ENCODE measurements around the gene DENND10.
A peak's percentile ranks its signal among the peaks of the same experiment; 100 is the strongest.
"Not testable (repeated sequence)": the region's sequence is repeated elsewhere in the genome, so short reads cannot be mapped to it uniquely, and the experiment has no call there.

Gene DENND10

DNA sequence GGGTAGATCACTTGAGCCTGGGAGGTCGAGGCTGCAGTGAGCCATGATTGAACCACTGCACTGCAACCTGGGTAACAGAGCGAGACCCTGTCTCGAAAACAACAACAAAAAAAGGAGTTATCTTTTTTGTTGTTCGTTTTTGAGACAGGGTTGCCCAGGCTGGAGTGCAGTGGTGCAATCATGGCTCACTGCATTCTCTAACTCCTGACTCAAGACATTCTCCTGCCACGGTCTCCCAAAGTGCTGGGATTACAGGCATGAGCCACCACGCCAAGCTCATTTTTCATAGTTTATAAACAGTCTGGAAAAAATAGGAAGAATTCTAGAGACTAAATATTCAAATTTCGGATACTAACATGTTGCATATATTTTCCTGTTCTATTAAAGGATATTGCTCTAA, 32.2 kb downstream of the DENND10 start:
- DNase-seq (ENCODE audit: extremely low read depth, low read depth) = no peak
- TF ChIP-seq, protein P1, sequence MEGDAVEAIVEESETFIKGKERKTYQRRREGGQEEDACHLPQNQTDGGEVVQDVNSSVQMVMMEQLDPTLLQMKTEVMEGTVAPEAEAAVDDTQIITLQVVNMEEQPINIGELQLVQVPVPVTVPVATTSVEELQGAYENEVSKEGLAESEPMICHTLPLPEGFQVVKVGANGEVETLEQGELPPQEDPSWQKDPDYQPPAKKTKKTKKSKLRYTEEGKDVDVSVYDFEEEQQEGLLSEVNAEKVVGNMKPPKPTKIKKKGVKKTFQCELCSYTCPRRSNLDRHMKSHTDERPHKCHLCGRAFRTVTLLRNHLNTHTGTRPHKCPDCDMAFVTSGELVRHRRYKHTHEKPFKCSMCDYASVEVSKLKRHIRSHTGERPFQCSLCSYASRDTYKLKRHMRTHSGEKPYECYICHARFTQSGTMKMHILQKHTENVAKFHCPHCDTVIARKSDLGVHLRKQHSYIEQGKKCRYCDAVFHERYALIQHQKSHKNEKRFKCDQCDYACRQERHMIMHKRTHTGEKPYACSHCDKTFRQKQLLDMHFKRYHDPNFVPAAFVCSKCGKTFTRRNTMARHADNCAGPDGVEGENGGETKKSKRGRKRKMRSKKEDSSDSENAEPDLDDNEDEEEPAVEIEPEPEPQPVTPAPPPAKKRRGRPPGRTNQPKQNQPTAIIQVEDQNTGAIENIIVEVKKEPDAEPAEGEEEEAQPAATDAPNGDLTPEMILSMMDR (IDR thresholded peaks at IDR 0.05; ENCODE audit: low read depth, low read length) = no peak

DNA sequence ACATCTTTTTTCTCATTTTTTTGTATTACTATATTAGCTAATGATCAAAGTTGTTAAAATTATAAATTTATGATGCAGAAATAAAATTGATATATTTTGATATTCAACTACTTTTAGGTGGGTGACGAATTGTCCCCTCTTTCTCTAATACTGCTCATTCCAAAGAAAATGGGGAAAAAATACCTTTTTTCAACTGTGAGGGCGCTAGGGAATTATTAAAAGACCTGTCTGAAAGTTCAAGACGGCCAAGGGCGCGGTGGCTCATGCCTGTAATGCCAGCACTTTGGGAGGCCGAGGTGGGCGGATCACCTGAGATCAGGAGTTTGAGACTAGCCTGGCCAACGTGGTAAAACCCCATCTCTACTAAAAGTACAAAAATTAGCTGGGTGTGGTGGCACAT, 34.0 kb downstream of the DENND10 start:
- not testable (repeated sequence) for DNase-seq (ENCODE audit: extremely low read depth, low read depth)

DNA sequence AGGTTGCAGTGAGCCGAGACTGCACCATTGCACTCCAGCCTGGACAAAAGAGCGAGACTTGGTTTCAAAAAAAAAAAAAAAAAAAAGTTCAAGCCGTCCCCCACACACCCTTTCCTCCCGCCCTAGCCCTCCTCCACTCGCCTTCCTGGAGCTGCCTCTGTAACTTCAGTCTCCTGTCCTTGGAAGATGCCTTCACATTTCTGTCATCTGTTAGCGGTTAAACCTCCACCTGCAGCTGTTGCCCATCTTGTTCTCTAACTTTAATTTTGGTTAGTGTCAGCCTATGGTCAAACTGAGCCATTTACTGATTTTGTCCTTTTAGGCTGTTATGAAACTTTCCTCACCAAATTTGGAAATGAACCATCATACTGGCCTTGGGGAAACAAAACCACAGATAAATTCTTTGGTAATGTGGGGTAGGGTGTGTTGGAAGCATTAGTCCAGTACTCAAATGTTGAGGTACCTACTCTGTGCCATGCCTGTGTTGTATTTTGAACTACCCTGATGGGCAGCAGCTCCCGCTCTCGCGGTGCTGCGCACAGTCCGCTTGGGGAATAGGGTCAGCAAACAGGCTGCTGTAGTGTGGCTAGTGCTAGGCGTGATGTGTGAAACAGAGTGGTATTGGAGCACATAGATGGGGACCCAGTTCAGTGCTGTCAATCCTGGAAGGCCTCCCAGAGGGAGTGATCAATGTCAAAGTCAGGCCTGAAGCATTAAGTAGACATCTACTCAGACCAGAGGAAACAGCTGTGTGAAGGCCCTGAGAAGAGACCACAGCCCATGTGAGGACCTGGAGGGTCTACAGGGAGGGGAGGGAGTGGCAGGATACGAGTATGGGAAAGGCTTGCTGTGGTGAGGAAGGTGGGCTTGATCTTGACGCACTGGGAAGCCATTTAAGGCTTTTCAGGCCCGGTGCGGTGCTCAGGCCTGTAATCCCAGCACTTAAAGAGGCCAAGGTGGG, 34.7 kb downstream of the DENND10 start:
- TF ChIP-seq, protein P1 (IDR thresholded peaks at IDR 0.05; ENCODE audit: low read depth, low read length) = no peak
- DNase-seq (ENCODE audit: extremely low read depth, low read depth) = no peak

DNA sequence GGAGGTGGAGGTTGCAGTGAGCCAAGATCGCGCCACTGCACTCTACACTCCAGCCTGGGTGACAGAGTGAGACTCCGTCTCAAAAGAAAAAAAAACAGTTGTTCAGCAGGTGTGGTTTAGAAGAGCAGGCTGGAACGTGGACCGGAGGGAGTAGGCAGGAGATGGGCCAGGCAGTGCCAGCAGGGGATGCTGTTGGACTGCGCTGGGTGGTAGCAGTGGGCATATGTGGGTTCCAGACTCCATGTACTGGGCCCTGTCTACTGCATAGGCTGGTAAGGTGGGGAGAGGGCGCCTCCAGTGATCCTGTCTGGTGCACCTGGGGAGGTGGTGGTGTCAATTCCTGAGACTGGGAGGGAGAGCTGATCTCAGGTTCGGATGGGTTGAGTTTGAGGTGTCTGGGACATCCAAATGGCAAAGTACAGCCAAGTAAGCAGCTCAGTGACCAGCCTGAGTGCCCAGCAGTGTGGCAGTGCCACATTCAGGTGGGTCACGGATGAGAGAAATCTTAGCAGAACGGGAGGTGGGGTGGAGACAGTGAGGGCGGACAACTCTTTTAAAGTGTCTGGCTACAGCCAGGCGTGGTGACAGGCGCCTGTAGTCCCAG, 35.7 kb downstream of the DENND10 start:
- TF ChIP-seq, protein P1 (IDR thresholded peaks at IDR 0.05; ENCODE audit: low read depth, low read length) = peak; percentile 53
- no peak for DNase-seq (ENCODE audit: extremely low read depth, low read depth)

DNA sequence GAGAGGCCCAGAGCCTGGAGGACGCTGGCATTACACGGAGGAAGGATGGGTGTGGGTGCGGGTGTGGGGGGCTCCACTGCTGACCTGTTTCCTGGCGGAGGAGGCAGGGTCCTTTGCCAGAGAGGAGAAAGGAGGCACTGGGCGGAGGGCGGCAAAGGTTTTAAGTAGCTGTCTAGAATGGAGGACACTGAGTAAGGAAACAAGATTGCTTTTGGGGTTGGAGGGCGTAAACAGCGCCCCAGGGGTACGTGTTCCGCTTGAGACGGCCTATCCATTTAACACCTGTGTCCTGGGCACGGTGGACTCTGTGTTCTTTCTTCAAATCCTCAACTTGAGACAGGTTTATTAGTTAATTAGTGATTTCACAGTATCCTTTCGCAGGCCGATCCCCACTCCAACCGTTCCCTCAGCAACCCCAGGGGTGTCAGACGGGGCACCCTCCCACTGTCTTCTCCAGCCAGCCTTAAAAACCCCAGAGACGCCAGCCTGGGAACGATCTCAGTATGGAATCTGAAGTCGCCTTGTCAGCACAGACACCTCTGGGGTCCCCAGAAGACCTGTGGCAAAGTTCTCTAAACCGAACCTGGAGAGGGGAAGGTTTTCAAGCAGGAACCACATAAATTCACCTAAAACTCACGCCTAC, 36.8 kb downstream of the DENND10 start:
- DNase-seq (ENCODE audit: extremely low read depth, low read depth) = no peak
- TF ChIP-seq, protein P1 (IDR thresholded peaks at IDR 0.05; ENCODE audit: low read depth, low read length) = no peak

DNA sequence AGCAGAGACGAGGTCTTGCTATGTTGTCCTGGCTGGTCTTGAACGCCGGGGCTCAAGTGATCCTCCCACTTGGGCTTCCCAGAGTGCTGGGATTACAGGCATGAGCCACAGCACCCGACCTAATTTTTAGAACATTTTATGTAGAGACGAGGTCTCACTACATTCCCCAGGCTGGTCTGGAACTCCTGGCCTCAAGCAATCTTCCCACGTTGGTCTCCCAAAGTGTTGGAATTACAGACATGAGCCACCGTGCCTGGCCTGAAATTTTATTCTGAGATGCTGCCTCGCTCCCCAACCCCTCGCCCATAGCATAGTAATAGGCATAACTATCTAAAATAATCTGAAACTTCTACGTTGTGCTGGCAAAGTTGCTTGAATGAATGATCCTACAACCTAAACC, 39.7 kb downstream of the DENND10 start:
- TF ChIP-seq, protein P1 (IDR thresholded peaks at IDR 0.05; ENCODE audit: low read depth, low read length) = no peak
- no peak for DNase-seq (ENCODE audit: extremely low read depth, low read depth)

DNA sequence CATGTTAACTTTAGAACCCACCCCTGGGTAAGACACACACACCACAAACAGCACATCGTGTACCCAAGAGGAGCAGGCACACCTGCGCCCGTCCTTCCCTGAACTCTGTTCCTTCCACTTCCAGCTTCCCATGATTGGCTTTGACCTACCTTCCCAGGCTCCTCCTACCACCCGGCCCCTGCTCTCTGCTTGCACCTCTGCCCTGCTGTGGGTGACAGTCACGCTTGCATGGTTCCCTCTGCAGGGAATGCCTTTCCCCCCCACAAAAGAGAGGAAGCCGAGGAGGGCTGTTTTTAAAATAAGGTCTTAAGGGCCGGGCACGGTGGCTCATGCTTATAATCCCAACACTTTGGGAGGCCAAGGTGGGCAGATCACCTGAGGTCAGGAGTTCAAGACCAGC, 45.2 kb downstream of the DENND10 start:
- TF ChIP-seq, protein P1 (IDR thresholded peaks at IDR 0.05; ENCODE audit: low read depth, low read length) = no peak
- no peak for DNase-seq (ENCODE audit: extremely low read depth, low read depth)

All from AG09319 (cell line).